GM23338 (cell line): ENCODE measurements around the gene CLIC3.

Experiments
- CREB1 ChIP-seq: fragments of 250-450 bp; sonication (Bioruptor Pico); IDR thresholded peaks from 2 replicates; pipeline ENCODE4 v1.5.0; 2020; ENCODE audit warnings: low read depth, mild to moderate bottlenecking, moderate library complexity
- CTCF ChIP-seq, 2 experiments: fragments of 200-600 bp in 1 of 2; sonication (generic) in 1 of 2; conservative IDR thresholded peaks; 2 replicates each; pipeline versions ENCODE4 v1.5.1 to v1.6.1; 2016 to 2017; ENCODE audit warnings: antibody characterized with exemption in 2 of 2, low read depth in 2 of 2, mild to moderate bottlenecking in 2 of 2, moderate library complexity in 1 of 2
- ETS1 ChIP-seq: IDR thresholded peaks from 2 replicates; pipeline ENCODE4 v1.6.1; 2016; ENCODE audit warnings: antibody characterized with exemption
- EZH2 ChIP-seq: fragments of 200-600 bp; sonication (generic); IDR thresholded peaks from one replicate; pipeline ENCODE4 v1.8.0; 2017; ENCODE audit warnings: antibody characterized with exemption, mild to moderate bottlenecking, low read depth; ENCODE audit not compliant: unreplicated experiment
- JUNB ChIP-seq: IDR thresholded peaks from one replicate; pipeline ENCODE4 v1.6.1; 2016; ENCODE audit warnings: antibody characterized with exemption; ENCODE audit not compliant: unreplicated experiment
- NANOG ChIP-seq: IDR thresholded peaks from 2 replicates; pipeline ENCODE4 v1.6.1; 2016; ENCODE audit warnings: antibody characterized with exemption, borderline replicate concordance
- POLR2AphosphoS5 ChIP-seq: IDR thresholded peaks from 2 replicates; pipeline ENCODE4 v1.6.1; 2016; ENCODE audit warnings: antibody characterized with exemption, low read depth
- REST ChIP-seq: IDR thresholded peaks from one replicate; pipeline ENCODE4 v1.6.1; 2018; ENCODE audit warnings: antibody characterized with exemption; ENCODE audit not compliant: unreplicated experiment
- ZNF462 ChIP-seq: fragments of 250-450 bp; sonication (Bioruptor Pico); IDR thresholded peaks from 2 replicates; pipeline ENCODE4 v1.5.0; 2020; ENCODE audit warnings: mild to moderate bottlenecking, moderate library complexity

- no peak for TF ChIP-seq REST
- no peak for TF ChIP-seq CTCF (conservative IDR thresholded peaks at IDR 0.05; ENCODE audit: low read depth in 2 of 2)
- TF ChIP-seq NANOG, result no peak
- TF ChIP-seq ETS1, result no peak
- TF ChIP-seq POLR2AphosphoS5, result no peak
- no peak for TF ChIP-seq EZH2
- no peak for TF ChIP-seq CREB1 (CRISPR knock-in tag)
- TF ChIP-seq JUNB, result no peak
- TF ChIP-seq ZNF462 (CRISPR knock-in tag), result no peak
Measured at GRCh38 chr9:136947028-136947891, 49.1 kb downstream of the CLIC3 start.
